ENCODE measurements around the gene DOP1B. TPM values are rescaled to one million over a fixed set of nuclear protein-coding genes. Genes with fewer than 3 reads are reported as not detected.

DOP1B gene
- total RNA-seq, 5 donors from 2014 or later (not counting 1 experiment from before 2014, with no cell fraction given) = 18.4 to 26.3 (median 23.1) TPM

GRCh38 chr21:36155603-36156338 is 853 bp upstream of the DOP1B start:
- ATAC-seq (replicated peaks in 1 of 4) (no peak), DNase-seq (peak in 6 of 35 experiments; percentile 6 to 34 (median 10))
- H3K4me3 ChIP-seq (ENCODE audit: control insufficient read depth in 1 of 2, extremely low read depth in 1 of 2, low read length in 1 of 2) = peak overlapping the region; percentile 86 to 89
- WGBS (ENCODE audit: insufficient coverage) = 13% methylated on average over 44 of the region's 53 CpGs
- Mint-ChIP-seq H3K27me3 (no peaks in the 10 kb centered on the region), H3K27ac (peak overlapping the region; percentile 67 to 68), H3K9me3 (no peaks in the 10 kb centered on the region), H3K4me1 (peaks cover 24 to 45% (median 37%) of the 10 kb centered on the region in 3 donors), H3K36me3 (peaks cover 6% of the 10 kb centered on the region), H3K4me3 (peak overlapping the region; percentile 79 to 84 (median 81))
- peaks cover 9 to 24% of the 10 kb centered on the region in 2 experiments for H3K4me1 ChIP-seq (ENCODE audit: control insufficient read depth in 1 of 2, extremely low read depth in 1 of 2, insufficient read depth in 2 of 2, low read length in 2 of 2)
- H3K27me3 ChIP-seq (replicated peaks in 1 of 2; ENCODE audit: control insufficient read depth in 2 of 2, extremely low read depth in 1 of 2, insufficient read depth in 2 of 2, low read length in 1 of 2) = peaks cover 0 to 5% of the 10 kb centered on the region in 2 experiments
- H3K9me3 ChIP-seq = no peaks in the 10 kb centered on the region
- no peaks in the 10 kb centered on the region for H3K36me3 ChIP-seq (ENCODE audit: control insufficient read depth in 2 of 2, extremely low read depth in 1 of 2, insufficient read depth in 1 of 2, low read length in 1 of 2)
- peak overlapping the region; percentile 65 for H3K27ac ChIP-seq (ENCODE audit: low read length)
- POLR2A ChIA-PET = interaction anchor here (0.6 kb wide), 3 partner anchors 11 to 166 kb away, joined by 3 read pairs; no protein-coding TSS in a partner anchor
- CTCF ChIA-PET = interaction anchor here (0.5 to 1.8 kb wide), 6 partner anchors 12 to 1546 kb away, joined by 3 to 7 read pairs (median 4); partner anchors contain the start of gene MORC3 (in 2 of the 2)

- H3K27ac Mint-ChIP-seq = peak overlapping the region in 1 of 2 donors; percentile 68
- Histone ChIP-seq H3K36me3 (ENCODE audit: control insufficient read depth in 2 of 2, extremely low read depth in 1 of 2, insufficient read depth in 1 of 2, low read length in 1 of 2) (no peaks in the 10 kb centered on the region), H3K27ac (ENCODE audit: low read length) (no peak overlapping the region), H3K9me3 (no peaks in the 10 kb centered on the region), H3K27me3 (replicated peaks in 1 of 2; ENCODE audit: control insufficient read depth in 2 of 2, extremely low read depth in 1 of 2, insufficient read depth in 2 of 2, low read length in 1 of 2) (peaks cover 0 to 5% of the 10 kb centered on the region in 2 experiments), H3K4me1 (ENCODE audit: control insufficient read depth in 1 of 2, extremely low read depth in 1 of 2, insufficient read depth in 2 of 2, low read length in 2 of 2) (peaks cover 9 to 22% of the 10 kb centered on the region in 2 experiments), H3K4me3 (ENCODE audit: control insufficient read depth in 1 of 2, extremely low read depth in 1 of 2, low read length in 1 of 2) (peak overlapping the region; percentile 78 to 89)
- CTCF ChIA-PET = interaction anchor here in 1 of 2 donors (1.8 kb wide), 1 partner anchor 164 kb away, joined by 7 read pairs; the partner anchor contains the start of gene MORC3
- H3K9me3 Mint-ChIP-seq = no peaks in the 10 kb centered on the region
- peak overlapping the region; percentile 79 to 84 (median 81) for H3K4me3 Mint-ChIP-seq
- DNase-seq = peak; percentile 97 to 100 (median 100)
- peaks cover 26 to 43% (median 37%) of the 10 kb centered on the region in 3 donors for H3K4me1 Mint-ChIP-seq
- H3K27me3 Mint-ChIP-seq = no peaks in the 10 kb centered on the region
- WGBS (ENCODE audit: insufficient coverage) = under 1% methylated on average over 43 of the region's 43 CpGs
- POLR2A ChIA-PET = interaction anchor here in 1 of 2 donors (0.6 kb wide), 2 partner anchors 12 to 165 kb away, joined by 3 read pairs; no protein-coding TSS in a partner anchor
- peaks cover 8% of the 10 kb centered on the region for H3K36me3 Mint-ChIP-seq
- peak; percentile 87 to 91 (median 88) for ATAC-seq (replicated peaks in 1 of 4)
Observed at GRCh38 chr21:36156339-36156814, 247 bp upstream of the DOP1B start.

- H3K9me3 Mint-ChIP-seq = no peaks in the 10 kb centered on the region
- no peak overlapping the region for H3K4me3 ChIP-seq (ENCODE audit: control insufficient read depth in 1 of 2, extremely low read depth in 1 of 2, low read length in 1 of 2)
- H3K27ac ChIP-seq (ENCODE audit: low read length) = no peak overlapping the region
- no peaks in the 10 kb centered on the region for H3K27me3 Mint-ChIP-seq
- no peak overlapping the region for H3K27ac Mint-ChIP-seq
- peak overlapping the region in 2 of 3 donors; percentile 14 to 51 for H3K4me3 Mint-ChIP-seq
- H3K36me3 ChIP-seq (ENCODE audit: control insufficient read depth in 2 of 2, extremely low read depth in 1 of 2, insufficient read depth in 1 of 2, low read length in 1 of 2) = no peaks in the 10 kb centered on the region
- H3K36me3 Mint-ChIP-seq = peaks cover 15% of the 10 kb centered on the region
- 98% methylated on average over 5 of the region's 13 CpGs for WGBS (ENCODE audit: insufficient coverage)
- POLR2A ChIA-PET = no interaction called here
- H3K27me3 ChIP-seq (replicated peaks in 1 of 2; ENCODE audit: control insufficient read depth in 2 of 2, extremely low read depth in 1 of 2, insufficient read depth in 2 of 2, low read length in 1 of 2) = peaks cover 0 to 5% of the 10 kb centered on the region in 2 experiments
- CTCF ChIA-PET = interaction anchor here (0.5 to 0.7 kb wide), 4 partner anchors 14 to 820 kb away, joined by 3 to 6 read pairs (median 4); no protein-coding TSS in a partner anchor
- DNase-seq (no peak), ATAC-seq (replicated peaks in 1 of 4) (no peak)
- peaks cover 11 to 18% of the 10 kb centered on the region in 2 experiments for H3K4me1 ChIP-seq (ENCODE audit: control insufficient read depth in 1 of 2, extremely low read depth in 1 of 2, insufficient read depth in 2 of 2, low read length in 2 of 2)
- no peaks in the 10 kb centered on the region for H3K9me3 ChIP-seq
- H3K4me1 Mint-ChIP-seq = peaks cover 29 to 50% (median 38%) of the 10 kb centered on the region in 3 donors
Observed at GRCh38 chr21:36159356-36159921, 2.8 kb downstream of the DOP1B start.

DNA sequence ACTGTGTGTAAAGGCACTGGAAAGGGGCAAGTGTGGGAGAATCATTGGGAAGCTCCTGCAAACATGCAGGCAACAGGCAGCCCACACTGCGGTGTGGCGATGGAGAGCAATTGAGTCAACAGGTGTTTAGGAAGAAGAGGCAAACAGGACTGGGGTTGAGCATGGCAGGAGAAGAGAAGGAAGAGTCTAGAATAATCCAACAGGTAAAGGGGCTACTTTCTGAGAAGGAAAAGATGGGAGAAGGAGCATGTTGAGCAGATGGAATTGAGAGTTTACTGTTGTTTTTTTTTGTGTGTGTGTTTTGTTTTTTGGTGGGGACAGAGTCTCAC is 4.2 kb downstream of the DOP1B start:
- Mint-ChIP-seq H3K36me3 (peaks cover 21% of the 10 kb centered on the region), H3K4me3 (no peak overlapping the region), H3K27me3 (no peaks in the 10 kb centered on the region), H3K27ac (no peak overlapping the region), H3K4me1 (peaks cover 29 to 42% (median 29%) of the 10 kb centered on the region in 3 donors), H3K9me3 (no peaks in the 10 kb centered on the region)
- DNase-seq = no peak
- Histone ChIP-seq H3K36me3 (ENCODE audit: control insufficient read depth in 2 of 2, extremely low read depth in 1 of 2, insufficient read depth in 1 of 2, low read length in 1 of 2) (peaks cover 0 to 7% of the 10 kb centered on the region in 2 donors), H3K4me1 (ENCODE audit: control insufficient read depth in 1 of 2, extremely low read depth in 1 of 2, insufficient read depth in 2 of 2, low read length in 2 of 2) (peaks cover 10 to 11% of the 10 kb centered on the region in 2 experiments), H3K9me3 (no peaks in the 10 kb centered on the region), H3K27ac (ENCODE audit: low read length) (no peak overlapping the region), H3K4me3 (ENCODE audit: control insufficient read depth in 1 of 2, extremely low read depth in 1 of 2, low read length in 1 of 2) (no peak overlapping the region), H3K27me3 (replicated peaks in 1 of 2; ENCODE audit: control insufficient read depth in 2 of 2, extremely low read depth in 1 of 2, insufficient read depth in 2 of 2, low read length in 1 of 2) (no peaks in the 10 kb centered on the region)
- POLR2A ChIA-PET = interaction anchor here in 1 of 2 donors (0.5 kb wide), 1 partner anchor 12 kb away, joined by 4 read pairs; no protein-coding TSS in a partner anchor
- 100% methylated on average over 2 of the region's 2 CpGs for WGBS (ENCODE audit: insufficient coverage)
- CTCF ChIA-PET = interaction anchor here (0.5 to 0.7 kb wide), 3 partner anchors 10 to 170 kb away, joined by 3 to 5 read pairs (median 5); no protein-coding TSS in a partner anchor
- ATAC-seq (replicated peaks in 1 of 4) = no peak

DNA sequence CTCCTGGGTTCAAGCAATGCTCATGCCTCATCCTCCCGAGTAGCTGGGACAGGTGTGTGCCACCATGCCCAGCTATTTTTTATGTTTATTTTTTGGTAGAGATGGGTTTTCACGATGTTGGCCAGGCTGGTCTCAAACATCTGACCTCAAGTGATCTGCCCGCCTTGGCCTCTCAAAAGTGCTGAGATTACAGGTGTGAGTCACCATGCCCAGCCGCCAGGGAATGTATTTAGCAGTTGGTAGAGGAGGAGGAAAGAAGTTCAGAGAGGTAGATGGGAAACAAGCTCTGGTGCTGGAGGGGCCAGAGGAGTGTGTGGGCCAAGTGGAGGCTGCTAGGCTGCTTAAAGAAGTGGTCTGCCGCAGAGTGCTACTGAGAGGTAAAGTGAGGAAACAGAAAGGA is 6.0 kb downstream of the DOP1B start:
- Histone ChIP-seq H3K4me1 (ENCODE audit: control insufficient read depth in 1 of 2, extremely low read depth in 1 of 2, insufficient read depth in 2 of 2, low read length in 2 of 2) (peaks cover 4 to 8% of the 10 kb centered on the region in 2 experiments), H3K27me3 (replicated peaks in 1 of 2; ENCODE audit: control insufficient read depth in 2 of 2, extremely low read depth in 1 of 2, insufficient read depth in 2 of 2, low read length in 1 of 2) (no peaks in the 10 kb centered on the region), H3K9me3 (no peaks in the 10 kb centered on the region), H3K36me3 (ENCODE audit: control insufficient read depth in 2 of 2, extremely low read depth in 1 of 2, insufficient read depth in 1 of 2, low read length in 1 of 2) (peaks cover 0 to 14% of the 10 kb centered on the region in 2 donors), H3K27ac (ENCODE audit: low read length) (no peak overlapping the region), H3K4me3 (ENCODE audit: control insufficient read depth in 1 of 2, extremely low read depth in 1 of 2, low read length in 1 of 2) (no peak overlapping the region)
- Mint-ChIP-seq H3K27ac (no peak overlapping the region), H3K4me1 (peaks cover 25 to 38% (median 29%) of the 10 kb centered on the region in 3 donors), H3K9me3 (no peaks in the 10 kb centered on the region), H3K27me3 (no peaks in the 10 kb centered on the region), H3K36me3 (peaks cover 34% of the 10 kb centered on the region), H3K4me3 (no peak overlapping the region)
- ChIA-PET POLR2A (interaction anchor here (0.6 kb wide), 2 partner anchors 17 to 126 kb away, joined by 3 to 6 read pairs; no protein-coding TSS in a partner anchor), CTCF (interaction anchor here in 1 of 2 donors (0.6 to 0.7 kb wide), 2 partner anchors 11 to 27 kb away, joined by 3 to 6 read pairs; no protein-coding TSS in a partner anchor)
- DNase-seq (no peak), ATAC-seq (replicated peaks in 1 of 4) (no peak)
- 93% methylated on average over 4 of the region's 5 CpGs for WGBS (ENCODE audit: insufficient coverage)
